Central memory CD8-positive, alpha-beta T cell (primary cell): ENCODE results near the gene RASA3.

Source experiments
- ATAC-seq: fragments of 150-1000 bp; cut with Tn5 transposase; replicated peaks from 2 replicates; pipeline ENCODE4 v1.10.0; 2022; ENCODE audit warnings: mild to moderate bottlenecking, moderate FRiP score, moderate number of reproducible peaks; ENCODE audit not compliant: poor library complexity, severe bottlenecking; ENCODE audit errors: extremely low read depth
- DNase-seq, 2 donors: peaks; one replicate each; pipeline ENCODE4 v3.0.0; 2021; ENCODE audit warnings: low spot score in 2 of 2
- H3K27ac Mint-ChIP-seq: one replicate; pipeline ENCODE4 v1.8.0; 2022; ENCODE audit warnings: low read depth, mild to moderate bottlenecking, moderate library complexity, mixed read lengths
- H3K27me3 Mint-ChIP-seq: one replicate; pipeline ENCODE4 v1.8.0; 2022; ENCODE audit warnings: mixed read lengths
- H3K36me3 Mint-ChIP-seq: one replicate; pipeline ENCODE4 v1.8.0; 2022; ENCODE audit warnings: mild to moderate bottlenecking, moderate library complexity, mixed read lengths; ENCODE audit not compliant: insufficient read depth
- H3K4me1 Mint-ChIP-seq: one replicate; pipeline ENCODE4 v1.8.0; 2022; ENCODE audit warnings: mixed read lengths
- H3K4me3 Mint-ChIP-seq: one replicate; pipeline ENCODE4 v1.8.0; 2022; ENCODE audit warnings: mild to moderate bottlenecking, moderate library complexity, mixed read lengths
- H3K9me3 Mint-ChIP-seq: one replicate; pipeline ENCODE4 v1.8.0; 2022; ENCODE audit warnings: mixed read lengths

Gene RASA3

DNA sequence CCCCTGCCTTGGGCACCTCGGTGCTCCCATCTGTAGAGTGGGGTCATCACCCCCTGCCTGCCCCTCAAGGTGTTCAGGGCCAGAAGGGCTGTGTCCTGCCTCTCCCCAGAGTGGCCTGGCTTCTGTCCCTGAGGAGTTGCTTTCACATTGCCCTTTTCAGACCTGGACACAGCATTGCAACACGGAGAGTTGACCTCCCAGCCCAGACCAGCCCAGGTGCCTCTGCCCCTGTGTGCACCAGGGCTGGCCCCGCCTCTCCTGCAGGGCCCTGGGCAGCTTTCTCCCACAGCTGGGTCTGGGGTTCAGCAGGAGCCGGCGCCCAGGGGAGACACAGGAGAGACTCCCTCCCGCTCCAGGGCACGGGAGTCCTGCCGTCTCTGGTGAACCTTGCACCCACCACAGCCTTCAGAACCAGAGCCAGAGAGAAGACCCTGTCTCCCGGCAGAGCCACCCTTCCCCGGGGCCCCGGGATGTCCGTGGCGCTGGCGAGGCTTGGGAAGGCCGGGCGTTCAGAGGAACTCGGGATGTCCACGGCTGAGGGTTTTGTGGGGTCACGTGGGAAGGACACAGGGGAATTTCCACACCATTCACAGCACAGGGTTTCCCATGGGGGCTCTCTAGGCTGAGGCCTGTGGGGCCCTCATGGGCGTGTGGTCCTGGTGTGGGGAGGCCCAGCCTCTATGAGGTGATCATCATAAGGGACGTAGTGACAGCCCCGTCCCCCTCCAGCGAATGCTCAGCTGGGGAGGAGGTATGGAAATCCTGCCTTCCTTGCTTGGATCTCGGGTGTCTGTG is 181.8 kb downstream of the RASA3 start:
- peaks cover 1% of the 10 kb centered on the region for H3K9me3 Mint-ChIP-seq
- H3K4me3 Mint-ChIP-seq = peak overlapping the region; percentile 9
- no peak overlapping the region for H3K27ac Mint-ChIP-seq
- peaks cover 35% of the 10 kb centered on the region for H3K36me3 Mint-ChIP-seq
- DNase-seq (no peak), ATAC-seq (no peak)
- no peaks in the 10 kb centered on the region for H3K27me3 Mint-ChIP-seq
- H3K4me1 Mint-ChIP-seq = peaks cover 5% of the 10 kb centered on the region

DNA sequence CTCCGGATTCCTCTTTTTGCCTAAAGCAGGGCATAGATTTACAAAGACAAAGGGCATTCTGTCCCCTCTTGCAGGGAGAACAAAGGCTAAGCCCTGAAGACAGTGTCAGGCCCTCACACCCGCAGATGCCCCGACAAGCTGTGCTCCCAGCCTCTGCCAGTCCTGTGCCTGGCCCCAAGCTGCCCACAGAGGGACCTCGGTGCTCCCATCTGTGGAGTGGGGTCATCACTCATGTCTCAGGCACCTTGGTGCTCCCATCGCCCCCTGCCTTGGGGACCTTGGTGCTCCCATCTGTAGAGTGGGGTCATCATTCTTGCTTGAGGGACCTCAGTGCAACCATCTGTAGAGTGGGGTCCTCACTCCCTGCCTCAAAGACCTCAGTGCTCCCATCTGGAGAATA is 182.9 kb downstream of the RASA3 start:
- no peak for DNase-seq
- Mint-ChIP-seq H3K36me3 (peaks cover 33% of the 10 kb centered on the region), H3K4me1 (peaks cover 5% of the 10 kb centered on the region), H3K27me3 (no peaks in the 10 kb centered on the region), H3K9me3 (no peaks in the 10 kb centered on the region), H3K4me3 (no peak overlapping the region), H3K27ac (no peak overlapping the region)
- no peak for ATAC-seq

DNA sequence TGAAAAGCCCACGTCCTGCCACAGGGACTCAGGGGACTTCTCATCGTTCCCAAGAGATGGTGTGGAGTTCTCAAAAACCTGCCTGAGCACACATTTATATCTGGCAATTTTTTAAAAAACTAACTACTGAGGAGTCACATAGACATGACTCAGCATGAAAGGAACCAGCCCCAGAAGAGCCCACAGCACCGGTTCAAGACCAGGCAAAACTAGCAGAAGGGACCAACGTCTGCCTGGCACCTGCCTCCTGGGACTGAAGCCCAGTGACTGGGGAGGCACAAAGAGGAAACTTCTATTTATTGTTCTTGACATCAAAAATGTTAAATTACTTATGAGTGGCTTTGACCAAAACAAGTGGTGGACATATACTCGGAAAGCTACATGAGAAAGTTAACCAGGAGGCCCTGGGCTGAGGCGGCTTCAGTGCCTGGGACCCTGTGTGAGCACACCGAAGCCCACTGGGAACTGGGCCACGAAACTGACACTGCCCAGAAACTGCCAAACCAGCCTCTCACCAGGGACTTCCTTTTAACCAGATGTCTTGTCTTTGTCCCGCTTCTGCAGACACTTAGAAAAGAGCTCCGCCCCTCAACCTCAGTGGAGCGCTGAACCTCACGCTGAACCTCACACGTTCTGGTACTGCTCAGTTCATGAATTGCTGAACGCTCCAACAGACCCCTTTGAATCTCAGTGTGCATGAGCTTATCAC is 184.2 kb downstream of the RASA3 start:
- Mint-ChIP-seq H3K27ac (peak overlapping the region; percentile 29), H3K4me3 (no peak overlapping the region)

DNA sequence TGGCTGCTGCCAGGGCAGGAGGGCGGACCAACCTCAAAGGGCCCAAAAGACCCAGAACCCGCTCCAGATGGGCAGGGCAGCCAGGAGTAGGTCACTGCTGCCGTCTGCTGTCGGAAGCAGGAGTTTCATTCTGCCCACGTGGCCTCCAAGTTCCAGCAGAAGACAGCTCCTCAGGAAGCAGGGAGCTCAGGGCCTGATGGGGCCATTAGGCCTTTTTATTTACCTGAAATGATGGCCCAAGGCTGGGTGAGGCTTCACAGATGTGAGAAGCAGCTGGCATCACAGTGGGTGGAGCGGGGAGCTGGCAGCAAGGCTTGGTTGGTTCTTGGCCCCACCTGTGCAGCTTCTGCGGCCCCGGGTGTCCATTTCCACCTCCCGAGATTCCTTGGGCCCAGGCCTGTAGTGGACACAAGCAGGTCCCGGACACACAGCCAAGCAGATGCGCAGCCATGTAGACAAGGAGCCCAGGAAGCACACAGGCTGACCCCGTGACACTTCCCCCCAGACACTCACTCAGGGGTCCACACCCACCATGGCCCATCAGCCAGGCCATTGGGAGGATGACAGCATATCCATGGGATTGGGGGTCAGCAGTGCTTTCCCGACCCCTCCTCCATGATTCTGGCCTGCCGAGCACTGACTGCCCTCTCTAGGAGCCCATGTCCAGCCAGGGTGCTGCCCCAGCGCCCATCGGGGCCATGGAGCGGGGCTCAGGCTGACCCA is 185.0 kb downstream of the RASA3 start:
- DNase-seq (no peak), ATAC-seq (no peak)
- no peaks in the 10 kb centered on the region for H3K9me3 Mint-ChIP-seq
- H3K27me3 Mint-ChIP-seq = no peaks in the 10 kb centered on the region
- no peak overlapping the region for H3K4me3 Mint-ChIP-seq
- peaks cover 31% of the 10 kb centered on the region for H3K36me3 Mint-ChIP-seq
- H3K4me1 Mint-ChIP-seq = peaks cover 5% of the 10 kb centered on the region
- H3K27ac Mint-ChIP-seq = peak overlapping the region; percentile 29

More for the DNA sequence above, 184.2 kb downstream of the RASA3 start:
- ATAC-seq = peak; percentile 12
- Mint-ChIP-seq H3K36me3 (peaks cover 35% of the 10 kb centered on the region), H3K27me3 (no peaks in the 10 kb centered on the region), H3K9me3 (no peaks in the 10 kb centered on the region), H3K4me1 (peaks cover 5% of the 10 kb centered on the region)
- DNase-seq = no peak

DNA sequence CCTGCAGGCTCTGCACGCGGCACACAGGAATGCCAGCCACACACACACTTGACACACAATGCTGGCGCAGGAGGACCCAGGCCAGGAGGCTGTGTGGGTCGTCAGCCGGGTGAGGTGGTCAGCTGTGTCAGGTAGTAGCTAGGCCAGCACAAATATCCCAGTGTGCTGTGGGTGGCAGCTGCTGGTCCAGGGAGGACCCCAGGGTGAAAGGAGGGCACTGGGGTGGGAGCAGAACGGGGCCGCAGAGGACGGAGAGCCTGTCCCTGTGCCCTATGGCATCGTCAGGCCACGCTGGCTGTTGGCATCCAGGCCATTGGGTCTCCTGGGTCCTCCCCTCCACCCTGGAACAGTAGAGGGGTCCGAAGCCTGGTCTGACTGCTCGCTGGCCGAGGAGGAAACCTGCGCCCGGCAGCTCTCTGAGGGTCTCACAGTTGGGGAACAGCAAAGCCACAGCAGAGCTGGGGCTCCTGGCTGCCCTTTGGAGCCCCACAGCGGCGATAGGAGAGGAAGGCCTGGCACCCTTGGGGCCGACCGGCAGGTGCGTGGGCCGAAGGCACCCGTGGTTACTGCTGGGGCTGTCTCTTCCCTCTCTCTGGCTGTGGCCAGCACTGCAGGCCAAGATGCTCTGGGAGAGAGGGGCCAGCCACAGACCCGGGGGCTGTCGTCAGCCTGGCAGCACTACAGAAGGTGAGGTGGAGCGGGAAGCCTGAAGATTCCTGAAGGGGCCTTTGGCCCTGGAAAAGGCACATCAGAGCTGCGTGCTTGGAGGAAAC is 185.8 kb downstream of the RASA3 start:
- H3K9me3 Mint-ChIP-seq = no peaks in the 10 kb centered on the region
- peak overlapping the region; percentile 42 for H3K4me3 Mint-ChIP-seq
- no peak for DNase-seq
- H3K27ac Mint-ChIP-seq = peak overlapping the region; percentile 41
- H3K4me1 Mint-ChIP-seq = peaks cover 5% of the 10 kb centered on the region
- H3K36me3 Mint-ChIP-seq = peaks cover 30% of the 10 kb centered on the region
- ATAC-seq = no peak
- H3K27me3 Mint-ChIP-seq = no peaks in the 10 kb centered on the region

DNA sequence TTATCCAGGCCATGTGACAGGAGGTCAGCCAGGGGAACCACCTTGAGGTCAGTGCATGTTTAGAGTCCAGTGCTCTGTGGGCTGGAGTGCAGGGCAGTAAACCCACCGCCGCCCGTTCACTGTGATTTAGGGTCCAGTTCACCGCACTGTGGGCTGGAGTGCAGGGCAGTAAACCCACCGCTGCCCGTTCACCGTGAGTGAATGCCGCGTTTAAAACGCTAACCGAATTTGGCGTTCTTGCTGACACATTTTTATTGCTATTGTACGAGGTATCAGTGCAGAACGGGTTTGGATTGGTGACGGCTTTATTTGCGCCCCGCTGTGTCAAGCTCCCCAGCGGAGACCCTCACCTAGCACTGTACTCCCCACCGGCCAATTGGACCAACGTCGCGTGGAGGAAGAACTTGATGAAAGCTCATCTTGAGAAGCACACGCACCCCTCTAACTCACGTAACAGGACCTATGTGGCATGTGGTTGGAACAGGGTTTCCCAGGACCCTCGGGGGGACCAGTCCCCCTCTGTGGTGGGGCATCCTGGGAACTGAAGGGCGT is 186.5 kb downstream of the RASA3 start:
- Mint-ChIP-seq H3K27ac (peak overlapping the region; percentile 41), H3K27me3 (no peaks in the 10 kb centered on the region), H3K4me1 (peaks cover 5% of the 10 kb centered on the region), H3K4me3 (peak overlapping the region; percentile 42), H3K9me3 (no peaks in the 10 kb centered on the region), H3K36me3 (peaks cover 30% of the 10 kb centered on the region)
- no peak for ATAC-seq
- DNase-seq = no peak

DNA sequence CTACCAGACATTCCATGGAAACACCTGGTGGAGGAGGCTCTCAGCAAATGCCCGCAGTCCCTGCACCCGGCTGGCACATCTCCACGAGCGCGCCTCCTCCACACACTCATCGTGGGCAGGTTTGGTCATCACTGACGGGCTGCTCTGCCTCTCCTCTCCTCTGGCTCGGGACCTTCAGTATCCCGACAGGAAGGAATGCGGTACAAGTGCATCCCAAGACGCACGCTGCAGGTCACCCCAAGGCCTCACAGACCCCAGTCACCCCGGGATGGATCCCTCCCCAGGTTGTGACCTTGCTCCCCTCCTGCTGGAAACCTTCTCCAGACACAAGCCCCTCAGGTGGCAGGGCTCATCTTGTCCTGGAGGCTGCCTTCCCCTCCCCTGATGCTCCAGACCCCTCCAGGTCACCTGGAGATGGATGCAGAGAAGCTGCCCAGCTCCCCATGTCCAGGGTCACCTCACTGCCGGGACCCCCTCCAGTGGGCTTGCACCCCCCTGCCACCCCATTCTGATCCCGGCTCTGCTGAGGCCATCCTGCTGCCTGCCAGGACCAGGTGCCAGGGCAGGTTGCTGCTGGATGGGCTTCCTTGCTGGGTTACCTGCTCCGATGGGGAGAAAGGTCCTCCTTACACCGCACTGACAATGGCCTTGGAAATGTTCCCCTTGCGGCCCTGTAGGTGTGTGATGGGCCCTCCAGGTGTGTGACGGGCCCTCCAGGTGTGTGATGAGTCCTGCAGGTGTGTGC is 188.4 kb downstream of the RASA3 start:
- ATAC-seq (no peak), DNase-seq (no peak)
- Mint-ChIP-seq H3K4me3 (no peak overlapping the region), H3K27me3 (no peaks in the 10 kb centered on the region), H3K4me1 (peaks cover 5% of the 10 kb centered on the region), H3K27ac (peak overlapping the region; percentile 71), H3K9me3 (no peaks in the 10 kb centered on the region), H3K36me3 (peaks cover 30% of the 10 kb centered on the region)

DNA sequence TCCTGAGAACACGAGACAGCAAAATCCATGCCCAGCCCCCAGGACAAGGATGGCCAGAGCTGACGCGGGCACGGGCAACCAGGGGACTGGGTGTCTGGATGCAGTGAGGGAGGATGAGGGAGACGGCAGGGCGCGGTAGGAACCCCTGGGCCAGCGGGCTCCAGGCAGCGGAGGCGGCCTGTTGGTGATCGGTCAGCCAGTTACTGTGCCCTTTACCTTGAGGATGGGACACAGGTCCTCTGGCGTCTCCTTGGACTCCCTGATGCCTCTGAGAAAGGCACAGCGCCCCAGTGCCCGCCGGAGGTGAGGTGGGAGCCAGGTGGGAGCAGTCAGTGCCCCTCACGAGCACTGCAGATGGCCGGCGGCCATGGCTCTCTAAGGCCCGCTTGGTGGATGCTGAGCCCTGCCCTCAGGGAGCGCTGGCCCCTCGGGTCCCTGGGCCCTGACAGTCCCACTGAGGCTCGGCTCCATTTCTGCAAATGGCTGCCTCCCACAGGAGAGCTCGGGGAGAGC is 189.8 kb downstream of the RASA3 start:
- ATAC-seq (no peak), DNase-seq (no peak)
- no peaks in the 10 kb centered on the region for H3K9me3 Mint-ChIP-seq
- peak overlapping the region; percentile 71 for H3K27ac Mint-ChIP-seq
- peaks cover 11% of the 10 kb centered on the region for H3K4me1 Mint-ChIP-seq
- no peaks in the 10 kb centered on the region for H3K27me3 Mint-ChIP-seq
- no peak overlapping the region for H3K4me3 Mint-ChIP-seq
- H3K36me3 Mint-ChIP-seq = peaks cover 35% of the 10 kb centered on the region

DNA sequence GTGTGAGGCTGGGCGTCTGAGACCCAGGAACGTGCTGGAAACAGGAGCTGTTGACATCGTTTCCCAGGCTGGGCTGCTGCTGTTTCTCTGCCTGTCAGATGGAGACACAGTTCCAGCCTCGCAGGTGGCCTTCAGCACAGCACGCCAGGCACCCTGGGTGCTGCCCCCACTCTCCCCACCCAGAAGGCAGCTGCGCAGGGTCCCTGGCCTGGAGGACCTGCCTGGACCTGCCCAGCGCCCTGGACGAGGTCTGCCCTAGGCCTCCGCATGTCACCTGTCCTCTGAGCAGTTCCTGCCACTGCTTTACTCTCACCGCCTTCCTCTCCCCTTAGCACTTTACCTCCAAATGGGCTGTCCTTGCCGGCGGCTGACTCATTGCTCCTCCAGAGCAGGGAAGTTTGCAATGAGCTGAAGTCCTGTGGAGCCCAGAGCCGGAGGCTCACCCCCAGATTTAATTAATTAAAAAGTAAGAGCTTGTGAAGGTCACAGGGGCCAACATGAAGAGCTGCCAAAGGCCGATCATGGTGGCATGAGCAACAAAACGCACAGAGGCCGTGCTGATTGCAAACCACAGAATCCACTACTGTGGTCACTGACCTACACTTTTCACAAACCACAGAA is 190.7 kb downstream of the RASA3 start:
- no peak overlapping the region for H3K27ac Mint-ChIP-seq
- H3K9me3 Mint-ChIP-seq = no peaks in the 10 kb centered on the region
- H3K27me3 Mint-ChIP-seq = peaks cover 7% of the 10 kb centered on the region
- H3K4me3 Mint-ChIP-seq = no peak overlapping the region
- peaks cover 31% of the 10 kb centered on the region for H3K36me3 Mint-ChIP-seq
- no peak for ATAC-seq
- H3K4me1 Mint-ChIP-seq = peaks cover 8% of the 10 kb centered on the region
- DNase-seq = no peak

DNA sequence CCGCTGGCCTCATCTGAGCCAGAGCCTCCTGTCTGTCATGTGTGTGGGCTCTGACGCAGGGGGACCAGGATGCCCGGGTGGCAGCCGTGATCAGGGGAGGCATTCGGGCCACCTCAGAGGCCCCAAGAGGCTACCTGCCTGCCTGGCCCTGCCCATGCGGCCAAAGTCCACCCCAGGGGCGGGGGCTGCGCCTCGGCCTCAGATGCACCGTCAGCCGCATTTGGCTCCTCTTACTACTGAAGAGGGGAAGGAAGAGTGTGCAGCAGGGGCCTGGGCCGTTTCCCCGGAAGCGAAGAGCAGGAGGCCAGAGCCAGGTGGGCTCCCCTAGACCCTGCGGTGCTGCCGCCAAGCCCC is 192.5 kb downstream of the RASA3 start:
- no peak for ATAC-seq
- Mint-ChIP-seq H3K27ac (no peak overlapping the region), H3K4me1 (peaks cover 7% of the 10 kb centered on the region), H3K27me3 (peaks cover 15% of the 10 kb centered on the region), H3K36me3 (peaks cover 23% of the 10 kb centered on the region), H3K4me3 (no peak overlapping the region), H3K9me3 (no peaks in the 10 kb centered on the region)
- DNase-seq = no peak
